Measurements from ENCODE around the gene PGM2L1. TPM values are rescaled to one million over a fixed set of nuclear protein-coding genes. Genes with fewer than 3 reads are reported as not detected.

The PGM2L1 gene
- total RNA-seq, 1 donor from 2014 or later: 1.6 TPM

DNA sequence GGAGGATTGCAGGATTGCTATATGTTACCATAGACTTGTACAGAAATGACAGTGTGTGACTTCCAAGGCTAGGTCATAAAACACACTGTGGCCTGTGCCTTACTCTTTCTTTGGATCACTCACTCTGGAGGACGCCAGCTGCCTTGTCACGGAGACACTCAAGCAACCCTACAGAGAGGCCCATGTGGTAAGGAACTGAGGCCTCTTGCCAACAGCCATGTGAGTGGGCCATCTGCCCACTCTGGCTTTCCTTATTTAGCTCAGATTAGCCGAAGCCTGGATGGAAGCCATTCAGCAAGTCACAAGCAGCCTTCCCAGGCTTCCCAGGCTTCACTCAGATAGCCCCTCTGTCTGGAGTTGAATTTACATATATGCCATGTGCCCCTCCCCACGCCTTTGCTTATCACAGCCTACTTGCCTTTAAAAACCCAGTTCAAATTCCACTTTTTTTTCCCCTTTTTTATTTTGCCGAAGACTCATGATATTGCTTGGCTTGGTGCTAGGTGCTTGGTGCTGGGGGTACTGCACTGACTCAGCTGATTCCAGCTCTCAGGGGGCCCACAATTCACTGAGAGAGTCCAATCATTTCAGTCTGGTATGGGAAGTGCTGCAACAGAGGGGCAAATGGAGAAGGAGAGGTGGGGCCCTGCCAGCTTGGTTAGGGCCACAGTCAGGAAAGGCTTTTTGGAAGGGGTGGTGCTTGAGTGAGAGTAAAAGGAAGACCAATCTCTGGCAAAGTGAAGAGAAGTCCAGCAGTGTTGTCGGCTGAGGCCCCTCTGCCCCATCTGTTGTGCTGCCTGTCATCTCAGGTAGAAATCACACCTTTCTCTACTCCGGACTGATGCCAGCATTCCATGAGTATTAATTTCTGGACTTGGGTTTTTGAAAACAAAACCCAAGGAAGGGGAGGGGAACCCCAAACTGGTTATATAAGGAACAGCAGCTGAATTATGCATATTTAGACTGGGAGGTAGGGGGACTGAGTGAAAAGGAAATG, 72.3 kb downstream of the PGM2L1 start:
- Histone ChIP-seq H3K27me3 (ENCODE audit: low read depth) (no peaks in the 10 kb centered on the region), H3K9me3 (replicated peaks) (no peaks in the 10 kb centered on the region), H3K4me1 (peaks cover 47% of the 10 kb centered on the region), H3K36me3 (no peaks in the 10 kb centered on the region), H3K4me3 (no peak overlapping the region), H3K27ac (replicated peaks) (peak overlapping the region; percentile 76)
- TF ChIP-seq CTCF (IDR thresholded peaks at IDR 0.05; ENCODE audit: borderline replicate concordance): no peak
- DNase-seq: peak; percentile 86
- intact Hi-C loops (cut with micrococcal nuclease): no loop called here

DNA sequence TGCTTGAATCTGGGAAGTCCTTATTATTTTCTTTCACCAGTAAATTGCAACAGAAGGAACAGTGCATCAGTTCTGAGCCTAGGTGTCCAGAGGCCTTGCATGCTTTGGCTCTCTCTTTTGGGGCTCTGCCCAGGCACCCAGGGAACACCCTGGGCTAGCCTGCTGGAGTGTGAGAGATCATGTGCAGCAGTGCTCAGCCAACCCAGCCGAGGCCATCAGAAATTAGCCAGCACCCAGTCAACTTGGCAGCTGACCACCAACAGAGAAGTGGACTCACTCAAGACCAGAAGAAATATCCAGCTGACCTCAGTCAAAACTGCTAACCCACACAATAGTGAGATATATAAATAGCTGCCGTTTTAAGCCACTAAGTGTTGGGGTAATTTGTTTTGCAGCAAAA, 75.6 kb downstream of the PGM2L1 start:
- Histone ChIP-seq H3K27me3 (ENCODE audit: low read depth) (no peaks in the 10 kb centered on the region), H3K4me1 (peaks cover 47% of the 10 kb centered on the region), H3K36me3 (no peaks in the 10 kb centered on the region), H3K4me3 (no peak overlapping the region), H3K27ac (replicated peaks) (peak overlapping the region; percentile 68), H3K9me3 (replicated peaks) (peaks cover 2% of the 10 kb centered on the region)
- intact Hi-C loops (cut with micrococcal nuclease): no loop called here
- TF ChIP-seq CTCF (IDR thresholded peaks at IDR 0.05; ENCODE audit: borderline replicate concordance): no peak
- DNase-seq: peak; percentile 83

DNA sequence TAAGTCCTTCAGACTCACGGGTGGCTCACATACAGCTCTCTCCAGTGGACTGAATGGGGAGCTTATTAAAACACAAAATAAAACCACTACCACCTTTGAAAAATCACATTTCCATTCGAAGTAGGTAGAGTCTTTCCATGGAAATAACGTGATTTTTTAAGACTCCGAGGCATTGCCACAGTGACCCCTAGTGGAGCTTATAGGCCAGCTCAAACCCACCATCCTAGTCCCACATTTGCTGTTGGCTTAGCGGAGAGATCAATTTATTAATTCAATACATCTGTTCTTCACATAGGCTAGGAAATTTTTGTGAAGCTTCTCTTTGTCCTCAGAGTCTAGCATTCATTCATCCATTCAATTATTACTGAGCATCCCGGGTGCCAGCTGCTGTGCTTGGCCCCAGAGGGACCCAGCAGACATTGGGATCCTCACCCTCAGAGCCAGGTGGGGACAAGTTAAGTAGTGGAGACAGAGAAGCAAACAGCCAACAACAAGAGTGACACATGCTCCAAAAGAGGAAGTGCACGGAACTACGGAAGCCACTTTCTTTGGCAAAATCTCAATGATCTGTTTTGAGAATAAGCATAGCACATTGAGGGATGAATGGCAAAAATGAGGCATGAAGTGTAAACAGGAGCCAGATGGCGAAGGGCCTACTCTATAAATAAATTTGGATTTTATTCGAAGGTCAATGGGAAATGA, 76.6 kb downstream of the PGM2L1 start:
- no peaks in the 10 kb centered on the region for H3K27me3 ChIP-seq (ENCODE audit: low read depth)
- no peak overlapping the region for H3K4me3 ChIP-seq
- DNase-seq: no peak
- H3K27ac ChIP-seq (replicated peaks): peak overlapping the region; percentile 68
- H3K36me3 ChIP-seq: no peaks in the 10 kb centered on the region
- TF ChIP-seq CTCF (IDR thresholded peaks at IDR 0.05; ENCODE audit: borderline replicate concordance): peak; percentile 58
- H3K9me3 ChIP-seq (replicated peaks): peaks cover 12% of the 10 kb centered on the region
- intact Hi-C loops (cut with micrococcal nuclease): no loop called here
- peaks cover 41% of the 10 kb centered on the region for H3K4me1 ChIP-seq

DNA sequence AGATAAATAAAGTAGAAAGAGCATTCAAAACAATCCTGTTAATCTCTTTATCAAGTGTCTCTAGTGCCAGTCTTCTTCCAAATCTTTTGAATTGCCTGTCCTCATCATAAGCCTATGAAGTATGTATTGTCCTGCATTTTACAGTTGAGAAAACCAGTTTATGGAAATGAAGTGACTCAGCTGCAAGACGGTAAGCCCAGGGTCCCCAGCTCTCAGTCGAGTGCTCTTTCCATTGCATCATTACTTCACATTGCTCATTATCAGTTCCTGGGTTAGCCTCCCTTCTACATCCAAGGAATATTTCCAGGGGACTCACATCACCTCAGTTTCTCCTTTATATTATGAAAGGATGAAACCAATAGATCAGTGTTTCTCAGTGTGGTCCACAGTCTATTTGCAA, 77.7 kb downstream of the PGM2L1 start:
- no peak overlapping the region for H3K4me3 ChIP-seq
- H3K9me3 ChIP-seq (replicated peaks): peaks cover 23% of the 10 kb centered on the region
- no peaks in the 10 kb centered on the region for H3K27me3 ChIP-seq (ENCODE audit: low read depth)
- DNase-seq: no peak
- H3K27ac ChIP-seq (replicated peaks): no peak overlapping the region
- TF ChIP-seq CTCF (IDR thresholded peaks at IDR 0.05; ENCODE audit: borderline replicate concordance): no peak
- intact Hi-C loops (cut with micrococcal nuclease): no loop called here
- peaks cover 30% of the 10 kb centered on the region for H3K4me1 ChIP-seq
- H3K36me3 ChIP-seq: no peaks in the 10 kb centered on the region

GRCh38 chr11:74319139-74319816, 79.0 kb downstream of the PGM2L1 start:
- Histone ChIP-seq H3K4me1 (peaks cover 22% of the 10 kb centered on the region), H3K27me3 (ENCODE audit: low read depth) (no peaks in the 10 kb centered on the region), H3K9me3 (replicated peaks) (peaks cover 29% of the 10 kb centered on the region), H3K36me3 (no peaks in the 10 kb centered on the region), H3K27ac (replicated peaks) (no peak overlapping the region), H3K4me3 (no peak overlapping the region)
- intact Hi-C loops (cut with micrococcal nuclease): no loop called here
- DNase-seq: no peak
- no peak for TF ChIP-seq CTCF (IDR thresholded peaks at IDR 0.05; ENCODE audit: borderline replicate concordance)

Measured in left ventricle myocardium inferior (tissue), 1 donor.